GM19452 (cell line): ENCODE data around the gene VEGFB.
A peak's percentile ranks its signal among the peaks of the same experiment; 100 is the strongest.

Source experiments
- ATAC-seq: cut with Tn5 transposase; IDR thresholded peaks from one replicate; pipeline ENCODE4 v1.9.1; 2021; ENCODE audit not compliant: unreplicated experiment

The VEGFB gene

DNA sequence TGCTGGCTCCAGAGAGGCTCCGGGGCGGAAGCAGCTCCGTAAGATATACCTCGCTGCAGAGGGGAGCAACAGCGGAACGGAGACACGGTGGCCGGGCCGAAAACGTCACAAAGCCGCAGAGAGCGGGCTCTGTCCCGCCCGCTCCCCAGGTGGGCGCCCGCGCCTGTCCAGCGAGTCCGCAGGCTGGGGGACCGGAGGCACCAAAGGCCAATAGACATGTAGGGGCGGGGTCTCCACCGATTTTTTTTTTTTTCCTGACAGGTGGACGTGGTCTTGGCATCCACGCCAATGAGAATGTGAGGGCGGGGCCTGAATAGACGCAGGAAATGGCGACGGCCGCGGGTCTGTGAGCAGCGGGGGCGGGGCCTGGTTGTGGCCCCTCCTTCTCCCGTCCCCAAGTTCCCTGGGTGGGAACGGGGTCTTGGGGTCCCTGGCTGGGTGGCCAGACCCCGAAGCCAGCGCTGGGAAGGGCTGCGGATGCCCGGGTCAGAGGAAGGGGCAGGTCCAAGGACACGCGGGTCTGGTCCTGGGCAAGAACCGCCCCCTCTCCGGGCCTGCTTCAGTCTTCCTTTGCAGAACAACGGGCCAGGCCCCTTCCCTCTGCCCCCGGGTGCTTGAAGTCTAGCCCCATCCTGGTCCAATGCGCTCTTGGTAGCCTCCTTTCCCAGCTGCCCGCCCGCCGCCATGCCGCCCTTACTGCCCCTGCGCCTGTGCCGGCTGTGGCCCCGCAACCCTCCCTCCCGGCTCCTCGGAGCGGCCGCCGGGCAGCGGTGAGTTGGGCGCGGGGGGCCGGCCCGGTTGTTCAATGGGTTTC is 4.0 kb upstream of the VEGFB start, which contains the start of gene DNAJC4:
TSS of gene DNAJC4 (plus strand) at position 378 of the 814 bp plus-strand sequence. CDS start at position 685, 307 bp downstream.
- peak; percentile 55 for ATAC-seq

DNA sequence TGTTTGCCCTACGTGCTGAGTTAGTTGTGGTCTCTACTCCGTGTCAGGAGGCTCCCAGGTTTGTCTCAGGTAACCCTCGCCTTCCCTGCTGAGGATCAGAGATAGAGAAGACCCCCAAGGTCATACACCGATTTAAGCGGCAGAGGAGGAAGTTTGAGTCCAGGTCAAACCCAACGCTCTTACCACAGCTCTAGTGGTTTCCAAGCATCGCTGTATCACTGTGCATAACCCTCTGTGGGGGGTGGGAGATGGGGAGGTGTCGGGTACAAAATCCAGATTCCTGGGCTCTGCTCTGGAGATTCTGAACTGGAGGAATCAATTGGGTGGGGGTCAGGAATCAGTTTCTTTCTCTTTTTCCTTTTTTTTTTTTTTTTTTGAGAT is 3.4 kb upstream of the VEGFB start:
- no peak for ATAC-seq

DNA sequence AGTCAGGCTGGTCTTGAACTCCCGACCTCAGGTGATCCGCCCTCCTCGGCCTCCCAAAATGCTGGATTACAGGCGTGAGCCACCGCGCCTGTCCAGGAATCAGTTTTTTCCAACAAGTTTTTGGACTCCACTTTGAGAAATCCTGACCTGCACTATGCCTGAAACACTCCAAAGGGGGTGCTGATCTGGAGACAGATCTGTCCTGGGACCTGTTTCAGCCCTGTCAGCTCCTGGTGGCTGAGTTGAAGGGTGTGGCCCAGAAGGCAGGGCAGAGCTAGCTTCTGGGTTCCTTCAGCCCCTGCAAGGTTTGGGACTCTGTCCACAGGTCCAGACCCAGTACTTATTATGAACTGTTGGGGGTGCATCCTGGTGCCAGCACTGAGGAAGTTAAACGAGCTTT is 2.8 kb upstream of the VEGFB start:
- ATAC-seq: no peak

DNA sequence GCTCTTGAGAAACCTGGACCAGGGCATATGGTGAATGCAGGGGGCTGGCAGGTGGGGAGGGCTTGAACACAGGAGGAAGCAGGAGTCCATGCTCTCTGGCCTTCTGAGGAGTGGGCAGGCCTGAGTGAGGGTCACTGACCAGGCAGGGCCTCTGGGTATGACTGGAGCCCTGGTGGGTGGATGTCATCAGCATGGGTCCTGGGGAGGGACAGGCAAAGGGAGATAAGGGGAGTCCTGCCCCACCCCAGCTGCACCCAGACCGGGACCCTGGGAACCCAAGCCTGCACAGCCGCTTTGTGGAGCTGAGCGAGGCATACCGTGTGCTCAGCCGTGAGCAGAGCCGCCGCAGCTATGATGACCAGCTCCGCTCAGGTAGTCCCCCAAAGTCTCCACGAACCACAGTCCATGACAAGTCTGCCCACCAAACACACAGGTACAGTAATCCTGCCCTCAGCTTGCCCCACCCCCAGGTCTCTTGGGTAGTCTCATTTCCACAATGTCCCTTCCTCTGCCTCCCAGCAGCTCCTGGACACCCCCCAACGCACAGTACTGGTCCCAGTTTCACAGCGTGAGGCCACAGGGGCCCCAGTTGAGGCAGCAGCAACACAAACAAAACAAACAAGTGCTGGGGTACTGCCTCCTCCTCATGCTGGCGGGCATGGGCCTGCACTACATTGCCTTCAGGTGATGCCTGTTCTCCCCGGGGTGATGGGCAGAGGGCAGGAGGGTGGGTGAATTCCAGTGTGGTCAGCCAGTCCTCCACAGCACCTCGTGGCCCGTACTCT is 2.0 kb upstream of the VEGFB start:
- ATAC-seq: no peak

- no peak for ATAC-seq
Observed at GRCh38 chr11:64232967-64233315, 1.4 kb upstream of the VEGFB start.

DNA sequence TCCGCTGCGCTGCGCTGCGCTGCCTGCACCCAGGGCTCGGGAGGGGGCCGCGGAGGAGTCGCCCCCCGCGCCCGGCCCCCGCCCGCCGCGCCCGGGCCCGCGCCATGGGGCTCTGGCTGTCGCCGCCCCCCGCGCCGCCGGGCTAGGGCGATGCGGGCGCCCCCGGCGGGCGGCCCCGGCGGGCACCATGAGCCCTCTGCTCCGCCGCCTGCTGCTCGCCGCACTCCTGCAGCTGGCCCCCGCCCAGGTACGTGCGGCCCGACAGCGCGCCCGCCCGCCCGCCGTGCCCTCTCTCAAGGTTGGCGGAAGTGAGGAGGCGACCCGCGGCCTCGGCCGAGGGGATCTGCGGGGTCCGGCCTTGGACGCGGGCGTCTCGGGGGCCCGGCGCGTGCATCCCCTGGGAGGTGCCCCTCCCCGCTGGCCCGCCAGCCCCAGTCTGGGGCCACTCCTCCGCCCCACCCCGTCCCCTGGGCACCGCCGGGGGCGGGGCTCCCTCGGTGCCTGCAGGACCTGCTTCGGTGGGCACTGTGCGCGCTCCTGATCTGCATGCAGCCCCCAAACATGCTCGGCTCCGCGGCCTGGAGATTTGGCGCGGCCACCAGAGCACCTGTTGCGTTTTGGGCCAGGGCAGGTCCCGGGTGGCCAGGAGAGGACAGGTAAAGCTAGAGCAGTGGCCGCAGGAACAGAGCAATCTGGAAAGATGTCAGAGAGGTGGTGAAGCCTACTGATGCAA is 429 bp downstream of the VEGFB start:
- ATAC-seq: no peak

DNA sequence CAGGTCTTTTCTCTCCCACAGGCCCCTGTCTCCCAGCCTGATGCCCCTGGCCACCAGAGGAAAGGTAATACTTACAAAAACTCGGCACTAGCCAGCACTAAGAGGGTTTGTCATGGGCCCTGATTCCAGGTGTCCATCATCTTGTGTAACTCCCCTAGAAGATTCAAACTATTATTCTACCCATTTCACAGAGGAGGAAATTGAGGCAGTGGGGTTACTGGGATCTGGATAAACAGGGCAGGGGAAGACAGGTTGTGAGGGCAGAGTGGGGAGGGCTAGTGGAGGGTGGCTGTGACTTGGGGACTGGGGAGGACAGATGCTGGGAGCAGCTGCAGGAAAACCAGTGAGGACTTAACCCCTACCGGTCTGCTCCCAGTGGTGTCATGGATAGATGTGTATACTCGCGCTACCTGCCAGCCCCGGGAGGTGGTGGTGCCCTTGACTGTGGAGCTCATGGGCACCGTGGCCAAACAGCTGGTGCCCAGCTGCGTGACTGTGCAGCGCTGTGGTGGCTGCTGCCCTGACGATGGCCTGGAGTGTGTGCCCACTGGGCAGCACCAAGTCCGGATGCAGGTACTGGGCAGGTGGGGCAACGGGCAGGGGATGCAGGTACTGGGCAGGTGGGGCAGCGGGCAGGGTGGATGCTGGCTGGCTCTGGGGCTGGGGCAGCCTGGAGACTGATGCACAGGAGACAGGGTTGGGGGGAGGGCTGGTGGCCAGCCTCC is 1.2 kb downstream of the VEGFB start:
- ATAC-seq: no peak

GRCh38 chr11:64237484-64237951 is 3.1 kb downstream of the VEGFB start:
- no peak for ATAC-seq

DNA sequence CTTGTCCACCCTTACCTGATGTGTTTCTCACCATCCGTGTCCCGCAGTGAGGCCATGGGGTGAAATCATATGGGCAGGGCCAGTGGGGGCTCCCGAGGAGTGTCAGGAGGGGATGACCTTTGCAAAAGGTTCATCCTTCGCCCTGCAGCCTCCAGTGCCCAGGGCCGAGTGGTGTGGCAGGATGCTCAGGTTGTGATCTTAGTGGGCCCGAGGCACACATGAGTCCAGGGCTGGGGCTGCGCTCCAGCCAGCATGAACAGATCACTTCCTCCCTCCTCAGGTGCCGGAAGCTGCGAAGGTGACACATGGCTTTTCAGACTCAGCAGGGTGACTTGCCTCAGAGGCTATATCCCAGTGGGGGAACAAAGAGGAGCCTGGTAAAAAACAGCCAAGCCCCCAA is 3.7 kb downstream of the VEGFB start:
- ATAC-seq: no peak

GRCh38 chr11:64238999-64239398 is 4.6 kb downstream of the VEGFB start:
- ATAC-seq: no peak

DNA sequence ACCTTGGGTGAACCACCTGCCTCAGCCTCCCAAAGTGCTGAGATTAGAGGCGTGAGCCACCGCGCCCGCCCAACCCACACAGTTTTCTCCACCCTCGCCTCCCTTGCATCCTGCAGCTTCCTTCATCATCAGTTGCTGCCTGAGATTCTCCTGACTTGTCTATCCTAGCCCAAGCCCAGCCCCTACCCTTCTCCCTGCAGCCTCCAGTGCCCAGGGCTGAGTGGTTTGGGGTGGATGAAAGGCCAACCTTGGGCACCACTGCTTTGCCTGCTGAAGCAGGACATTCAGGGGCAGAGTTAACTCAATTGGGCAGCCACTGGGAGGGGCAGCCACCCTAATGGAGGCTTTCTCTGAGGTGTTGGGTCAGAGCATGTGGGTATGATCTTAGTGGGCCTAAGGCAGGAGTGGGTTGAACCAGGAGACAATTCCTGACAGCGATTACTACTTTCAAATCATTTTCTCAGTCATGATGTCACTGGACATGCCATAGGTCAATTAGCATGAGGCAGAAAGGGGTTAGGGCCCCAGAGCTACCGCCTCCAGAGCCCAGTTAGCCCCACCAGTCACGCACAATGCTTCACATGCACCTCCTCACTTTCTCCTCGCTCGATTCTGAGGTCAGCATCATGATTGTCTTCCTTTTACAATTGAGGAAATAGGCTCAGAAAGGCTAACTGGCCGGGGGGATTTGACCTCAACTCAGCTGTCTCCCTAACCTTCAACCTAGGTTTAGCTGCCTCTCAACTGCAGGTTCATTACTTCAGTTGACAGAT is 5.5 kb downstream of the VEGFB start:
- no peak for ATAC-seq

- ATAC-seq: peak; percentile 53
Observed at GRCh38 chr11:64240435-64241240, 6.3 kb downstream of the VEGFB start, which contains the start of gene FKBP2. FKBP2 (plus strand) TSS chr11:64241095; CDS start chr11:64242388, 1,293 bp downstream.

- no peak for ATAC-seq
Observed at GRCh38 chr11:64241241-64241490, 6.8 kb downstream of the VEGFB start.

DNA sequence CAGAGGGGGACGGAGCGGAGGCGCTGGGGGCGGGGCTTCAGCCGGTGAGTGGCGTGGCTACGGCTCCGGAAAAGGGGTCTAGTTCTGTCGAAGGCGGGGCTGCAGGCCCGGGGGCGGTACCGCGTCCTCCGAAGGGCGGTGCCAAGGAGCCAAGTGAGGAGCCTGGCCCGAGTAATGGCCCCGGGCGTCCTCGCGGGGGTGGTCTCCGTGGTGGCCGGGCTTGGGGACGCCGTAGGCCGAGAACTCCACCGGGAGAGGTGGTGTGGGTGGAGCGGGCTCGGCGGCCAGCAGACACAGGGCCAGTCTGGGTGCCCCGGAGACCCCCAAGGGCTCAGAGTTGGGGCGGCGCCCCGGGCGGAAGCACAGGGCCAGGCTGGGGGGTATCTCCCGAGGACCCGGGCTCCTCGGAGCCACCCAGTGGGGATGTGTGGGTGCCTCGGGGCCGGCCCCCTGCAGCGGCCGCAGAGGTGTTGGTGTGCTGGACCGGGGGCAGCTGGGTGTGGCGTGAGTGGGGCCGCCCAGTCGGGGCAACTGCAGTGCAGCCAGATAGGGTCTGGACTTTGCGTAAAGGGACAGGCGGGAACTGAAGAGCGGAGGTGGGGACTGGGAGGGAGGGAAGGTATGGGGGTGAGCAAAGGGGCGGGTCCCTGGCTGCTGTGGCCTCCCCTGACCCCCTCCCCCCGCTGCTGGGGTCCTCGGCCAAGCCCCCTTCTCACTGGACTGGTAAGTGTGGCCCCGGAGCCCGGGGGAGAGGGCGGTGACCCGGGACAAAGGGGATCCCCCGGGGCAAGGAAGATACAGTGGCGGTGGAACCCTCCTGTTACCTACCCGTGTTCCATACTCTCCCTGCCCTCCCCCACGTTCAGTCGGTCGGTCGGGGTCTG is 7.3 kb downstream of the VEGFB start:
- peak; percentile 52 for ATAC-seq

DNA sequence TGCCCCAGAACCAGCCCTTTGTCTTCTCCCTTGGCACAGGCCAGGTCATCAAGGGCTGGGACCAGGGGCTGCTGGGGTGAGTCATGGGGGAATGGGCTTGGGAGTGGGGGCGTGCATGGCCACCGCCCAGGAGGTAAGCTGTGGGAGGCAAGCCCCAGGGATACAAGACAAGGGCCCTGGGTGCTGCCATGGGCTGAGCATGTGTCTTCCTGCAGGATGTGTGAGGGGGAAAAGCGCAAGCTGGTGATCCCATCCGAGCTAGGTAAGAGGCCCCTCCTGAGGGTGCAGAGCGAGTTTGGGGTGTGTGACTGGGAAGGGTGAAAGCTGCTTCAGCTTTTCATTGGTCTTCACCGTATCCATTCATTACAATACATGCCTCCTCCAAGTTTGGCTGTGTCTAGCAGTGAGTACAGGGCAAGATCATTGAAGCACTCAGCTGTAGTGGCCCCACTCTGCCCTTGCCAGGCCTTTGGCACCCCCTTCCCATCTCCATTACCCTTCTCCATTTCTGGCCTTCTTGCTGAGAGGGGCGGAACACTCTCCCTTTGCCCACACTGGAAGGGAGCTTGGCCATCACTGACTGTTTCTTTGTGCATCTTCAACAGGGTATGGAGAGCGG is 9.0 kb downstream of the VEGFB start:
- no peak for ATAC-seq

GRCh38 chr11:64244107-64244506 is 9.7 kb downstream of the VEGFB start:
- ATAC-seq: no peak

GRCh38 chr11:64244966-64245365 is 10.6 kb downstream of the VEGFB start:
- ATAC-seq: no peak

DNA sequence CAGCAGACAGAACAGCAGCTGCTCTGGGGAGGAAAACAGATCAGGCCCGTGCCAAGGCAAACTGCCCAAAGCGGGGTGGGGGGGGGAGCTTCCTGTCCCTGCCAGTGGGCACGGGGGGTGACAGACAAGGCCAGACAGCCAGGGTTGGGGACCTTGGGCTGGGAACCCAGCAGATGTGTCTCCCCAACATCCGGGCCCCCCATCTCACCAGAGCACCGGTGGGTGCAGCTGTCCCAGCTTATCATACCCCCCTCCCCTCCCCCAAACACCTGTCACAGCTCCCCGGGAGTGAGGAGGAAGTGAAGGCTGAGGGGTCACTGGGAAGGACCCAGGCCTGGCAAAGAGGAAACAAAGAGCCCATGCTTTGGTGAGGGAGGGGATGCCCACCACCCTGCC is 11.0 kb downstream of the VEGFB start:
- no peak for ATAC-seq
